ENCODE results near the gene OOSP3.
A peak's percentile ranks its signal among the peaks of the same experiment; 100 is the strongest.
"Not testable (repeated sequence)": the region's sequence is repeated elsewhere in the genome, so short reads cannot be mapped to it uniquely, and the experiment has no call there.

The OOSP3 gene

GRCh38 chr11:59877784-59878183, 798 bp upstream of the OOSP3 start:
- DNase-seq, result no peak

GRCh38 chr11:59879567-59879966, 985 bp downstream of the OOSP3 start:
- DNase-seq, result no peak

GRCh38 chr11:59883597-59883996, 5.0 kb downstream of the OOSP3 start:
- no peak for DNase-seq

- not testable (repeated sequence) for DNase-seq
Observed at GRCh38 chr11:59887156-59887555, 8.6 kb downstream of the OOSP3 start.

- no peak for DNase-seq
Observed at GRCh38 chr11:59891781-59892181, 13.2 kb downstream of the OOSP3 start.

- DNase-seq, result no peak
Observed at GRCh38 chr11:59894616-59895015, 16.0 kb downstream of the OOSP3 start.

GRCh38 chr11:59898046-59898445, 19.5 kb downstream of the OOSP3 start:
- no peak for DNase-seq

GRCh38 chr11:59898650-59899049, 20.1 kb downstream of the OOSP3 start:
- no peak for DNase-seq

GRCh38 chr11:59899532-59899931, 20.9 kb downstream of the OOSP3 start:
- no peak for DNase-seq

GRCh38 chr11:59900366-59901126, 22.0 kb downstream of the OOSP3 start:
- DNase-seq, result no peak

GRCh38 chr11:59901306-59901705, 22.7 kb downstream of the OOSP3 start:
- no peak for DNase-seq

GRCh38 chr11:59903569-59903968, 25.0 kb downstream of the OOSP3 start:
- DNase-seq, result not testable (repeated sequence)

GRCh38 chr11:59918480-59918879, 39.9 kb downstream of the OOSP3 start:
- DNase-seq, result no peak

GRCh38 chr11:59918987-59919589, 40.5 kb downstream of the OOSP3 start:
- peak; percentile 25 for DNase-seq

GRCh38 chr11:59923813-59924212, 45.2 kb downstream of the OOSP3 start:
- peak; percentile 3 for DNase-seq

- no peak for DNase-seq
Observed at GRCh38 chr11:59931688-59932087, 53.1 kb downstream of the OOSP3 start.

GRCh38 chr11:59938132-59938531, 59.5 kb downstream of the OOSP3 start, which contains the start of gene OOSP1:
OOSP1 (plus strand) TSS chr11:59938432; CDS start chr11:59938455, 23 bp downstream.
- DNase-seq, result no peak

GRCh38 chr11:59938718-59939117, 60.1 kb downstream of the OOSP3 start:
- no peak for DNase-seq

- DNase-seq, result no peak
Observed at GRCh38 chr11:59939482-59939881, 60.9 kb downstream of the OOSP3 start.

- no peak for DNase-seq
Observed at GRCh38 chr11:59941091-59941490, 62.5 kb downstream of the OOSP3 start.

- DNase-seq, result no peak
Observed at GRCh38 chr11:59943997-59944714, 65.6 kb downstream of the OOSP3 start.

GRCh38 chr11:59944720-59945119, 66.1 kb downstream of the OOSP3 start:
- DNase-seq, result no peak
